SK-N-SH (cell line): ENCODE data around the gene ARHGAP5. TPM values are rescaled to one million over a fixed set of nuclear protein-coding genes. Genes with fewer than 3 reads are reported as not detected.

Source experiments
- CTCF ChIA-PET: fragments of 300-600, 350-600 bp; formaldehyde crosslinking; extraction: SDS; loops from one replicate; lab custom pipeline; 2021; lab: Yijun Ruan, JAX
- POLR2A ChIA-PET: fragments of 350-600 bp; sonication (Branson Sonifier 250); formaldehyde crosslinking; extraction: SDS; loops from one replicate; lab custom pipeline; 2020; ENCODE audit warnings: antibody characterized with exemption, inconsistent platforms; lab: Yijun Ruan, JAX
- DNase-seq: peaks from one replicate; pipeline ENCODE4 v3.0.0; 2012
- H2AFZ ChIP-seq: fragments of 200-600 bp; sonication (generic); 2 replicates; pipeline ENCODE4 v1.8.1; 2016; ENCODE audit warnings: antibody characterized with exemption, mild to moderate bottlenecking, low read depth
- H3F3A ChIP-seq: fragments of 200-600 bp; sonication (generic); replicated peaks from 2 replicates; pipeline ENCODE3; 2016; ENCODE audit warnings: antibody characterized with exemption, mild to moderate bottlenecking; ENCODE audit not compliant: insufficient read depth
- H3K27ac ChIP-seq, 2 experiments: fragments of 200-500 bp in 1 of 2; fragments of 200-600 bp in 1 of 2; sonication (Bioruptor generic) in 1 of 2; sonication (generic), shearing (Covaris generic) in 1 of 2; 2 replicates each; pipeline versions ENCODE4 v1.5.1 to v1.6.1; 2014 to 2016; ENCODE audit warnings: low read depth in 2 of 2, inconsistent platforms in 1 of 2, low read length in 1 of 2, mild to moderate bottlenecking in 1 of 2, mixed read lengths in 1 of 2
- H3K27me3 ChIP-seq: fragments of 200-600 bp; sonication (generic), shearing (Covaris generic); 2 replicates; pipeline ENCODE4 v1.6.1; 2016; ENCODE audit warnings: mixed run types; ENCODE audit not compliant: insufficient read depth
- H3K36me3 ChIP-seq, 2 experiments: fragments of 200-500 bp in 1 of 2; fragments of 200-600 bp in 1 of 2; sonication (Bioruptor generic) in 1 of 2; sonication (generic) in 1 of 2; replicated peaks in 1 of 2; 2 replicates each; pipeline versions ENCODE3 to v1.5.1; 2014 to 2016; ENCODE audit warnings: low read length in 1 of 2, mild to moderate bottlenecking in 1 of 2; ENCODE audit not compliant: insufficient read depth in 2 of 2, control insufficient read depth in 1 of 2
- H3K4me1 ChIP-seq, 2 experiments: fragments of 200-500 bp in 1 of 2; fragments of 200-600 bp in 1 of 2; sonication (Bioruptor generic) in 1 of 2; sonication (generic), shearing (Covaris generic) in 1 of 2; 2 replicates each; pipeline versions ENCODE4 v1.5.1 to v1.6.1; 2014 to 2016; ENCODE audit warnings: low read depth in 1 of 2, low read length in 1 of 2, mixed run types in 1 of 2; ENCODE audit not compliant: insufficient read depth in 2 of 2, control insufficient read depth in 1 of 2
- H3K4me2 ChIP-seq: fragments of 200-600 bp; sonication (generic), shearing (Covaris generic); 2 replicates; pipeline ENCODE4 v1.6.1; 2017; ENCODE audit warnings: mixed run types
- H3K4me3 ChIP-seq, 2 experiments: fragments of 200-500 bp in 1 of 2; fragments of 200-600 bp in 1 of 2; sonication (Bioruptor generic) in 1 of 2; sonication (generic), shearing (Covaris generic) in 1 of 2; 2 replicates each; pipeline versions ENCODE4 v1.5.1 to v1.8.1; 2014 to 2016; ENCODE audit warnings: low read depth in 2 of 2, inconsistent platforms in 1 of 2, low read length in 1 of 2, mild to moderate bottlenecking in 1 of 2, mixed read lengths in 1 of 2, moderate library complexity in 1 of 2
- H3K79me2 ChIP-seq: fragments of 200-600 bp; sonication (generic); 2 replicates; pipeline ENCODE4 v1.8.1; 2017; ENCODE audit warnings: mild to moderate bottlenecking; ENCODE audit not compliant: insufficient read depth
- H3K9ac ChIP-seq: fragments of 200-600 bp; sonication (generic); 2 replicates; pipeline ENCODE4 v1.6.1; 2017; ENCODE audit warnings: mixed run types
- H3K9me2 ChIP-seq: fragments of 200-600 bp; sonication (generic); 2 replicates; pipeline ENCODE4 v1.6.1; 2017; ENCODE audit warnings: mixed run types
- H3K9me3 ChIP-seq: fragments of 200-600 bp; sonication (generic); 2 replicates; pipeline ENCODE4 v1.6.1; 2017; ENCODE audit warnings: mixed run types, mild to moderate bottlenecking, moderate library complexity
- H4K20me1 ChIP-seq: fragments of 200-600 bp; sonication (generic); 2 replicates; pipeline ENCODE4 v1.6.1; 2017; ENCODE audit warnings: mild to moderate bottlenecking, mixed run types; ENCODE audit not compliant: insufficient read depth
- EP300 ChIP-seq, 2 experiments: IDR thresholded peaks; 2 replicates each; pipeline versions ENCODE4 v1.4.0 to v1.6.1; 2012; ENCODE audit warnings: borderline replicate concordance in 1 of 2, low read depth in 1 of 2, low read length in 1 of 2
- FOXM1 ChIP-seq: IDR thresholded peaks from 2 replicates; pipeline ENCODE4 v1.4.0; 2012; ENCODE audit warnings: low read depth, mild to moderate bottlenecking
- JUND ChIP-seq: IDR thresholded peaks from 2 replicates; pipeline ENCODE4 v1.4.0; 2012
- MEF2A ChIP-seq: IDR thresholded peaks from 2 replicates; pipeline ENCODE4 v1.4.0; 2012; ENCODE audit warnings: low read depth, borderline replicate concordance
- MXI1 ChIP-seq: IDR thresholded peaks from 2 replicates; pipeline ENCODE4 v1.6.1; 2012; ENCODE audit warnings: mild to moderate bottlenecking, low read depth, low read length, improper control_type of control experiment
- NRF1 ChIP-seq: IDR thresholded peaks from 2 replicates; pipeline ENCODE4 v1.6.1; 2012; ENCODE audit warnings: low read depth, mild to moderate bottlenecking, low read length
- POLR2AphosphoS5 ChIP-seq: IDR thresholded peaks from 2 replicates; pipeline ENCODE4 v1.6.1; 2012; ENCODE audit warnings: low read depth, low read length
- RCOR1 ChIP-seq: fragments of 150-350 bp; IDR thresholded peaks from 2 replicates; pipeline ENCODE4 v1.6.1; 2017; ENCODE audit warnings: antibody characterized with exemption, low read length
- RFX5 ChIP-seq: IDR thresholded peaks from 2 replicates; pipeline ENCODE4 v1.6.1; 2012; ENCODE audit warnings: mild to moderate bottlenecking, improper control_type of control experiment, low read length
- RXRA ChIP-seq: IDR thresholded peaks from 2 replicates; pipeline ENCODE4 v1.4.0; 2012; ENCODE audit warnings: low read depth, mild to moderate bottlenecking, borderline replicate concordance
- SIN3A ChIP-seq: IDR thresholded peaks from 2 replicates; pipeline ENCODE4 v1.6.1; 2012; ENCODE audit warnings: low read depth, mild to moderate bottlenecking, low read length, moderate library complexity, borderline replicate concordance
- SMC3 ChIP-seq: IDR thresholded peaks from 2 replicates; pipeline ENCODE4 v1.6.1; 2012; ENCODE audit warnings: low read depth, low read length, improper control_type of control experiment
- TAF1 ChIP-seq: IDR thresholded peaks from 2 replicates; pipeline ENCODE4 v1.6.1; 2012; ENCODE audit warnings: low read depth, mild to moderate bottlenecking, low read length, moderate library complexity, borderline replicate concordance
- TCF12 ChIP-seq: IDR thresholded peaks from 2 replicates; pipeline ENCODE4 v1.4.0; 2012
- WGBS: methylation state at CpG from one replicate; pipeline ENCODE4 v1.1.6; 2017; ENCODE audit warnings: low lambda C conversion rate; 5-methylcytosine and 5-hydroxymethylcytosine counted together
- polyA plus RNA-seq, 3 experiments: library from polyadenylated mRNA; depleted of rRNA; stranded (reverse); fragments of >200 nt; gene quantifications; 2 replicates each; pipeline ENCODE4 v1.2.3, GENCODE V29; 2012
- TF ChIP-seq, protein P1 (sequence below): IDR thresholded peaks from 2 replicates; pipeline ENCODE4 v1.4.0; 2012; ENCODE audit warnings: low read depth, borderline replicate concordance
- TF ChIP-seq, protein P2 (sequence below): IDR thresholded peaks from 2 replicates; pipeline ENCODE4 v1.4.0; 2012; ENCODE audit warnings: low read depth

ARHGAP5 gene
- polyA plus RNA-seq, 1 of the 3 experiments (the other 2 are of a cell fraction) = 7.2 TPM

DNA sequence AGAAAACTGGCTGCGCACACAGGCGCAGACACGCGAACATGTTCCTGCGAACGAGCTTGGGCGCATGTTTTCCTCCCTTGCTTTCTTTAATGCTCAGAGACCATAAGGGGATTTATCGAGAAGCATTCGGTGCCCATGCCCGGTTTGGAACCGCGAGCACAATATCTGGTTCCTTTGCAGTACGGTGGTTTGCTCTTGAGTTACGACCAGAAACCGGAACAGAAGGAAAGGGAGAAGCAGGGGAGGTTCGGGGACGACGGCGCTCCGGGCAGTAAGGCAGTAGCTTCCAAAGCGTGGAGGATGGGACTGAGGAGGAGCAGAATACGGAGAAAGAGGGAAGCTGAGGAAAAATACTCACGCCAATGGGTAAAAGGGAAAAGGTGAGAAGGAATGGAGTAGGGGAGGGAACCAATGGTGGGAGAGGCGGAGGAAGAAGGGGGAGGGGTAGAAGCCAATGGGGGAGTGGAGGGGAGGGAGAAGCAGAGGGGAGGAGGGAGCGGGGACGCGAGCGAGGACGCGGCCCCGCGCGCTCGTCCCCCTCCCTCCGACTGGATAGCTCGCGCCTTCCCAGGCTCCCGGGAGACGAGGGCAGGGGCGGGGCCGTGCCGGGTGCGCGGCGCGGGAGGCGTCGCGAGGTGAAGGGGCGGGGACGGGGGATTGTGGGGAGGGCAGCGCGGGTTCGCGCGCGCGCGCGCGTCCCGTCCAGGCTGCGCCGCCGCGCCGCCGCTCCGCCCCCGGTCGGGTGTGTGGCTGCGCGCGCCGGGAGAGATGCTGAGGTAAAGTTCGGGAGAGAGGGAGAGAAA is 625 bp upstream of the ARHGAP5 start:
- Histone ChIP-seq H3K27ac (peak overlapping the region; percentile 97 to 98), H3K9me2 (no peaks in the 10 kb centered on the region), H2AFZ (peak overlapping the region; percentile 78), H3F3A (peaks cover 10% of the 10 kb centered on the region), H3K36me3 (no peaks in the 10 kb centered on the region), H3K79me2 (peaks cover 59% of the 10 kb centered on the region), H3K27me3 (no peaks in the 10 kb centered on the region), H3K4me2 (peak overlapping the region; percentile 93), H3K9me3 (no peaks in the 10 kb centered on the region), H4K20me1 (peaks cover 34% of the 10 kb centered on the region), H3K4me1 (peaks cover 2 to 4% of the 10 kb centered on the region in 2 experiments; a peak in 1 of 4 replicates), H3K4me3 (peak overlapping the region; percentile 85 to 96), H3K9ac (peak overlapping the region; percentile 93)
- TF ChIP-seq, protein P1, sequence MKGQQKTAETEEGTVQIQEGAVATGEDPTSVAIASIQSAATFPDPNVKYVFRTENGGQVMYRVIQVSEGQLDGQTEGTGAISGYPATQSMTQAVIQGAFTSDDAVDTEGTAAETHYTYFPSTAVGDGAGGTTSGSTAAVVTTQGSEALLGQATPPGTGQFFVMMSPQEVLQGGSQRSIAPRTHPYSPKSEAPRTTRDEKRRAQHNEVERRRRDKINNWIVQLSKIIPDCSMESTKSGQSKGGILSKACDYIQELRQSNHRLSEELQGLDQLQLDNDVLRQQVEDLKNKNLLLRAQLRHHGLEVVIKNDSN = no peak
- peak; percentile 72 for TF ChIP-seq NRF1
- 0 out of 2 replicates have a peak, but pooled peaks have one; percentile 37 for TF ChIP-seq RFX5
- TF ChIP-seq TAF1 = peak; percentile 80
- no peak for TF ChIP-seq MEF2A
- TF ChIP-seq EP300 (IDR thresholded peaks at IDR 0.05; ENCODE audit: borderline replicate concordance in 1 of 2, low read depth in 1 of 2, low read length in 1 of 2) = no peak
- no peak for TF ChIP-seq FOXM1
- TF ChIP-seq MXI1 = peak; percentile 70
- no peak; the same call in 1 of the 2 replicates for TF ChIP-seq TCF12
- no peak for TF ChIP-seq JUND
- TF ChIP-seq SMC3 = no peak
- TF ChIP-seq POLR2AphosphoS5 = peak; percentile 60
- TF ChIP-seq SIN3A = no peak
- TF ChIP-seq RCOR1 = peak; percentile 35
- TF ChIP-seq, protein P2, sequence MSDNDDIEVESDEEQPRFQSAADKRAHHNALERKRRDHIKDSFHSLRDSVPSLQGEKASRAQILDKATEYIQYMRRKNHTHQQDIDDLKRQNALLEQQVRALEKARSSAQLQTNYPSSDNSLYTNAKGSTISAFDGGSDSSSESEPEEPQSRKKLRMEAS = peak; percentile 60
- peak; percentile 18; the same call in 1 of the 2 replicates for TF ChIP-seq RXRA
- POLR2A ChIA-PET = interaction anchor here (0.6 to 1.3 kb wide), 3 partner anchors 126 to 566 kb away, joined by 3 to 7 read pairs (median 4); partner anchors contain the start of gene RNU6-8
- CTCF ChIA-PET = interaction anchor here (0.8 to 14.1 kb wide), 8 partner anchors 135 to 566 kb away, joined by 3 to 169 read pairs (median 4); no protein-coding TSS in a partner anchor
- WGBS = under 1% methylated on average over 32 of the region's 76 CpGs
- DNase-seq = peak; percentile 94
